ENCODE data around the gene PHF1. TPM values are rescaled to one million over a fixed set of nuclear protein-coding genes. Genes with fewer than 3 reads are reported as not detected.

The PHF1 gene
- total RNA-seq, 1 donor from 2014 or later, result 34.1 TPM

DNA sequence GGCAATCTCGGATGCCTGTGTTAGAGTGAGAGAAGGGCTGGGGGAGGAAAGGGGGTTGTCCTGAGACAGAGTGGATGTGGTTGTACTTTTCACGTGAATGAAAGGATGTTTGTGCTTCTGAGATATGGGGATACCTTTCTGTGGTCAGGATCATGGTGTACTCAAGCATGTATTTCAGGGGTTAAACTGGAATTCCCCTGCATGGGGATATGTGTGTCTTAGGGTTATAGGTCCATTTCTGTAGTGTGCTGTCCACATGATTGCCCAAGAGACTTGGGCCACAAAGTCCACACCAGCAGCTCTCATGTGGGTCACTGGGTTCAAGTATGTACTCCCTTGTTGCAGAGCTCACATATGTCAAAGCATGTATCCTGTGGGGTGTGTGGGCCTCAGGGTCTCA lies 19.5 kb downstream of the PHF1 start:
- intact Hi-C loops (cut with micrococcal nuclease), result no loop called here

DNA sequence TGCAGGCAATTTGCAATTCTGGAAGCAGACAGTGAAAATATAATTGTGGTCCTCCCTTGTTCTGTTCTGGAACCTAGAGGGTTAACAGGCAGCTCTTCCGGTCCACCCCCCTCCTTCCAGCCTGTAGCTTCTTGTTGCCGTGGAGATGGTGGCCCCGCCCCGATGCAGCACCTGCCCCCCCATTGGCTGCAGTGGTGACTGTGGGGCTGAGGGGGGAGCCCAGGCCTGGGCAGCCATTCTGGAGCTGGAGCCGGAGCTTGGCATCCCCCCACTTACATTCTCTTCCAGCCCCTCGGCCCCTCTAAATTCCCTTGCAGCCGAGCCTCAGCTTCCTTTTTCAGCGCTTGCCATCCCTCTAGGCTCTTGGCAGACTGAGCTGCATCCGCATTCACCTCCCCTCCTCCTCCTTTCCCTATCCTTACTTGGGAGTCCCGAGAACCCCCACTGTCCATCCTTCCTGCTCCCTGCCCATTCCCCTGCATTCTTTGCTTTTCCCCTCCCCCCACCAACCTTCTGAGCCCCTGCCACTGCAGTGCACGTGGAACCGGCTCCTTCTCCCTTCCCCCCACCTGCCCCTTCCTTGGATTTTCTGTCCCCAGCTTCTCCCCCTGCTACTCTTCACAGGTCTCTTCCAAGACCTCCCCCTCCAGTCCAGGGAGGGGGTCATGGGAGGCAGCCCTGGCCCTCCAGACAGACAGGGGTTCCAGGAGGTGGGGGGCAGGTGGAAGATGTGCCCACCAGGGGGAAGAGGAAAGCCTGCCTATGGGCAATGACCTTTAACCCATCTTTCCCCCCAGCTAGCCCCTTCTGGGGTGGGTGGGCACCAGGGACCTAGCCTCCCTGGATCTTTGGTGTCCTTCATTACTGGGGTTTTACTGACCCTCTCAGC lies 20.4 kb downstream of the PHF1 start:
- intact Hi-C loops (cut with micrococcal nuclease), result loop anchor here (1.0 kb wide), 2 partner anchors 23 to 40 kb away; partner anchors contain the start of genes KIFC1 and ZBTB9

DNA sequence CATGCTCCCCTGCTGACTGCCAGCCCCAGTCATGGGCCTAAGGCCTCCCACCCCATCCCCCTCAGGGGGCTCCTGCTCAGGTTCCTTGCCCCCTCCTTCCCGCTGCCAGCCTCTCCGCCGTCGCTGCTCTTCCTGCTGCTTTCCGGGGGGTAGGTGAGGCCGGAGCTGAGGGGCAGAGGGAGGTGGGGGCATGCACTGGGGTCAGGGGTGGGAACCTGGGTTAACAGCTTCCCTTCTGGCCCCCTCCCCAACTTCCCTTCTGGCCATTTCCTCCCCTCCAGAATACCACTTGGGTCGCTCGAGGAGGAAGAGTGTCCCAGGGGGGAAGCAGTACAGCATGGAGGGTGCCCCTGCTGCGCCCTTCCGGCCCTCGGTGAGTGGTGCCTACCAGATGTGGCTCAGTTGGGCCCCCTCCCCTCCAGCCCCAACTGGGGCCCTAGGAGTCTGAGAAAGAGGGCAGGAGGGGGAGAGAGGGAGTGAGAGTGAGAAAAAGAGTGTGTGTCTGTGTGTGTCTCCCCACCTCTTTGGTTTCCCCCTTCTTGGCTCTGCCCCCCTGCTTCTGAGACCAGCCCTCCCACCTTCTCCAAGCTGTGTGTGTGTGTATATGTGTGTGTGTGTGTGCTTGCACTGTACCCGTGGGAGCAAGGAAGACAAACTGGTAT lies 21.2 kb downstream of the PHF1 start:
- intact Hi-C loops (cut with micrococcal nuclease), result loop anchor here (1.0 kb wide), 2 partner anchors 22 to 41 kb away; partner anchors contain the start of genes KIFC1 and ZBTB9

DNA sequence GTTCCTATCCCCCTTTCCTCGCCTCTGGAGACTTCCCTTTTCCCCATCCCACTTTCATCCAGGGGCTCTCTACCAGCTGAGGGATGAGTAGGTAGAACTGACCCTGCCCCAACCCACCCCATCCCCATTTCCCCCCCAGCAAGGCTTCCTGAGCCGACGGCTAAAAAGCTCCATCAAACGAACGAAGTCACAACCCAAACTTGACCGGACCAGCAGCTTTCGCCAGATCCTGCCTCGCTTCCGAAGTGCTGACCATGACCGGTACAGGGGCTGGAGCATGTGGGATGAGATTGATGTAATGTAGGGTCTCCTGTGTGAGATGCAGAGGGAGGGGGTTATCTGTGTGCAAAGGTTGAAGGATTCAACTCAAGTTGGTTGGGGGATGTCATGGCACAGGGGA lies 21.7 kb downstream of the PHF1 start:
- intact Hi-C loops (cut with micrococcal nuclease), result no loop called here

DNA sequence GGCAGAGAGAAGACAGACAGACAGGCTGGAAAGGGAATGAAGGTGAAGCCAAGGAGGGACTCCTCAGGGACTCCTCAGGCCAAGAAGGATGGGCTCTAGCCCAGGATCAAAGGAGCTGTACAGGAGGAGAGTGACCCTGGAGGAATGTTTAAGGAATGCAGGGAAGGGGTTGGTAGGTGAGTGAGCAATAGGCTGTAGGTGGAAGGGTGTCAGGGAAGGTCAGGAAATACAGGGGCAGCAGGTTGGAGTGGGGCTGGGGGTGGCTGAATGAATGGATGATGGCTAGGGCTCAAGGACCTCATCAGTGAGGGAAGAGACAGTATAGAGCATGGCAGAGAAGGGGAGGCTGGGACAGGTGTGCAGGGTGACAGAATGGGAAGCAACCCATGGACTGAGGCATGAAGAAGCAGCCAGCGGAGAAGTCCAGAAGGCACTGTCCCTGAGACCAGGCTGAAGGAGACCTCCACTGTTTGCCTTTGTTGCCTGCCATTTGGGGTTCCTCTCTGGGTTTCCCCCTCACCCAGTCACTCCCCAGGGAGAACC lies 22.3 kb downstream of the PHF1 start:
- intact Hi-C loops (cut with micrococcal nuclease), result no loop called here

DNA sequence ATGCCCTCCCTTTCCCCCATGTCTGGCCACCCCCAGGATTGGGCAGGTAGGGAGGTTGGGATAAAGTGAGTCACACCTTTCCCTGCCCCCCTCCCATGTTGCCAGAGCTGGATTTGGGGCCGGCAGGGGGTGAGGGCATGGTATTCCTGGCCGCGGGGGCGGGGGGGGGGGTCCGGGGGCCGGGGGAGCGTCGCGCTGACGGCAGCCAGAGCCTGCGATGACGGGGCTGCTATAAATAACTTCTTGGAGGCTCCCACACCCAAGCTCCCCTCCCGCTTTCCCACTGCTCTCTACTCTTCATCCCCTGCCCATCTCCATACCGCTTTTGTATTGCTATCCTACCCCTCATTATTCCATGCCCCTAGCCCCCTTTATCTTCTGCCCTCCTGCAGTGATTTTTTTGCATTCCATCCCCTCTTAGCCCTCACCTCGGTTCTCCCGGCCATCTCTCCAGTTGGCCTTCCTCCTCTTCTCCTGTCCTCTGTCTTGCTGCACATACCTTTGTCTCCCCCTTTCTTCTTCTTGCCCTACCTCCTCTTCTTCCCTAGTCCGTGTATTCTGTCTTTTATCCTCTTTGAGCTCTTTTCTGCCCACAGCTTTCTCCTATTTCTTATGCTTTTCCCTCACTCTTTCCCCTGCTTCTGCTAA lies 22.9 kb downstream of the PHF1 start:
- intact Hi-C loops (cut with micrococcal nuclease), result no loop called here

DNA sequence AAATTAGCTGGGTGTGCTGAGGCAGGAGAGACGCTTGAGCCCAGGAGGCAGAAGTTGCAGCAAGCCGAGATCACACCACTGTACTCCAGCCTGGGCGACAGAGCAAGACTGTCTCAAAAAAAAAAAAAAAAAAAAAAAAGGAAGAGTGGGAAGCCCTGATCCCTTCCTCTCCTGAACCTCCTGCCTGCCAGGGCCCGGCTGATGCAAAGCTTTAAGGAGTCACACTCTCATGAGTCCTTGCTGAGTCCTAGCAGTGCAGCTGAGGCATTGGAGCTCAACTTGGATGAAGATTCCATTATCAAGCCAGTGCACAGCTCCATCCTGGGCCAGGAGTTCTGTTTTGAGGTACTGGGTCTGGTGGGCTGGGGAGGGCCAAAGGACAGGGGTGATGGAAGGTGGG lies 24.1 kb downstream of the PHF1 start:
- intact Hi-C loops (cut with micrococcal nuclease), result no loop called here

DNA sequence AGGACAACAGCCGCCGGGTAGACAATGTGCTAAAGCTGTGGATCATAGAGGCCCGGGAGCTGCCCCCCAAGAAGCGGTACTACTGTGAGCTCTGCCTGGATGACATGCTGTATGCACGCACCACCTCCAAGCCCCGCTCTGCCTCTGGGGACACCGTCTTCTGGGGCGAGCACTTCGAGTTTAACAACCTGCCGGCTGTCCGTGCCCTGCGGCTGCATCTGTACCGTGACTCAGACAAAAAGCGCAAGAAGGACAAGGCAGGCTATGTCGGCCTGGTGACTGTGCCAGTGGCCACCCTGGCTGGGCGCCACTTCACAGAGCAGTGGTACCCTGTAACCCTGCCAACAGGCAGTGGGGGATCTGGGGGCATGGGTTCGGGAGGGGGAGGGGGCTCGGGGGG lies 26.9 kb downstream of the PHF1 start:
- intact Hi-C loops (cut with micrococcal nuclease), result no loop called here

DNA sequence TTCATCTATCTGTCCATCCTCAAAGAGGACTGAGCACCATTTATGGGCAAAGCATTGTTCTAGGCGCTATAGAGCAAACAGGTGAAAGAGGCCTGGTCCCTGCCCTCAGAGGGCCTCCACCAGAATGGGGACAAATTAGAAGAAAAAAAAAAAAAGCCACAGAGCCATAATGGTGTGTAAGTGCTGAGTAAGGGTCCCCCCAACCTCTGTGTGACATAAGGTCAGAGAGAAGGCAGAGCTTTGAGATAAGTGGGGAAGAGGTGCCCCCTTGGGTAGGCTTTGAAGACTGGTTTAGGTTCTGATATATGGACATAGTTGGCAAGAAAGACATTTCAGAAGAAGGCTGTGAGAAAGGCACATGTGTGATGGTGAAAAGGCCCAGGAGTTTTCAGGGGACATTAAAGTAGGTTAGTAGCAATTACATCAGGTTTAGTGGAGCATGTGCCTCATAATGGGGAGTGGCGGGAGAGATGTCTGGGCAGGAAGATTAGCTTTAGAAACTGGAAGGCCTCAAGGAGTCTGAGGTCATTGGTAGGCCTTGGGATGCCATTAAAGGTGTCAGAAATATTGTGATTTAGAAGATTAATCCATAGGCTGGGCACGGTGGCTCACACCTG lies 28.3 kb downstream of the PHF1 start:
- intact Hi-C loops (cut with micrococcal nuclease), result no loop called here

DNA sequence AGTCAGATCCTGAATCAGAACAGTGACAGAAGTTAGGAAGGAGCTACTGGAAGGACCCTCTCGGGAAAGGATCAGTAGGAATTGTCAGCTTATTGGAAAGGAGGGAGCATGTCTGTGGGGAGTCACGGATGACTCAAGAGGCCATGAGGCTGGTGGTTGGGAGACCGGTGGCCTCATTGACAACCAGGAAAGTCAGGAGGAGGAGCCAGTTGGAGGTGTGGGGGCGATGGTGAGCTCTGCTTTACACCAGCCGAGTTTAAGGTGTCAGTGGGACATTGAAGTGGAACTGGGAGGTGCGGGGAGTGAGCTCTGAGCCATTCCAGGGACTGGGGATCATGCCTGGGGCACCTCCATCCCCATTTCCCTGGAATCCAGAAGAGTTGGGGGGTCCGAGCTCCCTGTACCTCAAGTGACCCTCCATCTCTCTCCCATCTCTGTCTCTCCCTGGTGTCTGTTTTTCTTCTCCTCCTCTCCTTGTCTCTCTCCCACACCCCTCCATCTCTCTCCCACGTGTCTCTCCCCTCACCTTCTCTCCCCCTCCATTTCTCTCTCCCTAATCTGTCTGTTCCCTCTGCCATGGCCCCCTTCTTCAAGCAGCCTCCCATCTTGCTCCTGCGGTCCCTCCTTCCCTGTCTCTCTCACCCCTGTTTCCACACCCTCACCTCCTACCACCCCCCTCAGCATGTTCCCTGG lies 29.3 kb downstream of the PHF1 start:
- intact Hi-C loops (cut with micrococcal nuclease), result no loop called here

DNA sequence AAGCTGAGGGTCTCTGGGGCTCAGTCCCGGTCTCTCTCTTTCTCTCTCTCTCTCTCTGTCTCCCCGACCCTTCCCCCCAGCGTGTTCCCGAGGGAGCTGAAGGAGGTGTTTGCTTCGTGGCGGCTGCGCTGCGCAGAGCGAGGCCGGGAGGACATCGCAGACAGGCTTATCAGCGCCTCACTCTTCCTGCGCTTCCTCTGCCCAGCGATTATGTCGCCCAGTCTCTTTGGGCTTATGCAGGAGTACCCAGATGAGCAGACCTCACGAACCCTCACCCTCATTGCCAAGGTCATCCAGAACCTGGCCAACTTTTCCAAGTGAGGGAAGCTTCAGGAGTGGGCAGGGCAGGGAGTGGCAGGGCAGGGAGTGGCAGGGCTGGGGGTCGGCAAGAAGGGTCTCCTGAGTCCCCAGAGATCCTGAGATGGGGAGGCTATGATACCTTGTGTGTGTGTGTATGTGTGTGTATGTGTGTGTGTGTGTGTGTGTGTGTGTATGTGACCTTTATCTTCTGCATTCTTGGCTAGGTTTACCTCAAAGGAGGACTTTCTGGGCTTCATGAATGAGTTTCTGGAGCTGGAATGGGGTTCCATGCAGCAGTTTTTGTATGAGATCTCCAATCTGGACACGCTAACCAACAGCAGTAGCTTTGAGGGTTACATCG lies 30.0 kb downstream of the PHF1 start:
- intact Hi-C loops (cut with micrococcal nuclease), result no loop called here

DNA sequence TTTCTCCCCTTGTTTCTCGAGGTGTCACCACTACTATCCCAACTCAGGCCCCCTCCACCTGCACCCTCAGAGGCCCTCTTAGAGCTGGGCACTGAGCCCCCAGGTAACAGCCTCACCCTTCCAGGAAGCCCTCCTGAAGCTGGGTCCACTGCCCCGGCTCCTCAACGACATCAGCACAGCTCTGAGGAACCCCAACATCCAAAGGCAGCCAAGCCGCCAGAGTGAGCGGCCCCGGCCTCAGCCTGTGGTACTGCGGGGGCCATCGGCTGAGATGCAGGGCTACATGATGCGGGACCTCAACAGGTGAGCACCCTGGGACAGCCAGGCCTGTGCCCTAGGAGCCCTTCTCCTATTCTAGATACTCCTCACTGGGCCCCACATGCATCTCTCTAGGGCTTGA lies 30.6 kb downstream of the PHF1 start:
- intact Hi-C loops (cut with micrococcal nuclease), result no loop called here

DNA sequence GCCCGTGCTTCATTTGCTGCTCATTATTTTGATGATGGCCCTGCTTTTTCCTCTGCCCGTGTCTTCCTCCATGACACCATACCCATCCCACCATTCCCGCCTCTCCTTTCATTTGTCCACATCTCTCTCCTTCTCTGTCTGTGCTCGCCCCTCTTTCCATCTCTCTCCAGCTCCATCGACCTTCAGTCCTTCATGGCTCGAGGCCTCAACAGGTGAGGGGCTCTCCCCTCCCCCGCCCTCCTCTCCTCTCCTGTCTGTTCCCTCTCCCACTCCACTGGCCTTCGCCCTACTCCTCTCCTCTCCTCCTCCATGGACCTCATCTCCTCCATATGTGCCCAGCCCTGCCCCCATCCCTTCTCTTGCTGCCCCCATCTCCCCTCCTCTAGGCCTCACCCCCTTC lies 31.5 kb downstream of the PHF1 start:
- intact Hi-C loops (cut with micrococcal nuclease), result no loop called here

DNA sequence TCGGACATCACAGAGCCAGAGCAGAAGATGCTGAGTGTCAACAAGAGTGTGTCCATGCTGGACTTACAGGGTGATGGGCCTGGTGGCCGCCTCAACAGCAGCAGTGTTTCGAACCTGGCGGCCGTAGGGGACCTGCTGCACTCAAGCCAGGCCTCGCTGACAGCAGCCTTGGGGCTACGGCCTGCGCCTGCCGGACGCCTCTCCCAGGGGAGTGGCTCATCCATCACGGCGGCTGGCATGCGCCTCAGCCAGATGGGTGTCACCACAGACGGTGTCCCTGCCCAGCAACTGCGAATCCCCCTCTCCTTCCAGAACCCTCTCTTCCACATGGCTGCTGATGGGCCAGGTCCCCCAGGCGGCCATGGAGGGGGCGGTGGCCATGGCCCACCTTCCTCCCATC lies 32.2 kb downstream of the PHF1 start:
- intact Hi-C loops (cut with micrococcal nuclease), result no loop called here

DNA sequence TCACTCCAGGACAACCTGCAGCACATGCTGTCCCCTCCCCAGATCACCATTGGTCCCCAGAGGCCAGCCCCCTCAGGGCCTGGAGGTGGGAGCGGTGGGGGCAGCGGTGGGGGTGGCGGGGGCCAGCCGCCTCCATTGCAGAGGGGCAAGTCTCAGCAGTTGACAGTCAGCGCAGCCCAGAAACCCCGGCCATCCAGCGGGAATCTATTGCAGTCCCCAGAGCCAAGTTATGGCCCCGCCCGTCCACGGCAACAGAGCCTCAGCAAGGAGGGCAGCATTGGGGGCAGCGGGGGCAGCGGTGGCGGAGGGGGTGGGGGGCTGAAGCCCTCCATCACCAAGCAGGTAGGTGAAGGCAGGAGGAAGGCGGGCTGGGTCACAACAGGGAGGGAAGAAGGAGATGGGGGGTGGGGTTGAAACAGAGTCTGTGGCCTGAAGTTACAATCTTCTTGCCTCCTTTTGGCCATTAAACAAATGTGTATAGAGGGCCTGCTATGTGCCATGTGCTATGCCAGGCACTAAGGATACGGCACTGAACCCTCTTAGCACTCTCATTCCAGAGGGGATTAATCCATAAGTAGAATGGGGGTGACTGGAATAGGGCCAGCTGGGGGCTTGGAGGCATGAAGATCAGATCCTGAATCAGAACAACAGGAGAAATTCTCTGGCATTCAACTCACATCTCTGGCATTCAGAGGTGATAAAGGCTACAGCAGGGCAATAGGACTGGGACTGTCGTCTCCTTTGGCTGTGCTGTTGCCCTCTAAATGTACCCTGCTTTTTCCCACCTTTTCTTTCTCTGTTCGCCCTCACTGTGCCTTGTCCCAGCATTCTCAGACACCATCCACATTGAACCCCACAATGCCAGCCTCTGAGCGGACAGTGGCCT lies 33.0 kb downstream of the PHF1 start:
- intact Hi-C loops (cut with micrococcal nuclease), result no loop called here

DNA sequence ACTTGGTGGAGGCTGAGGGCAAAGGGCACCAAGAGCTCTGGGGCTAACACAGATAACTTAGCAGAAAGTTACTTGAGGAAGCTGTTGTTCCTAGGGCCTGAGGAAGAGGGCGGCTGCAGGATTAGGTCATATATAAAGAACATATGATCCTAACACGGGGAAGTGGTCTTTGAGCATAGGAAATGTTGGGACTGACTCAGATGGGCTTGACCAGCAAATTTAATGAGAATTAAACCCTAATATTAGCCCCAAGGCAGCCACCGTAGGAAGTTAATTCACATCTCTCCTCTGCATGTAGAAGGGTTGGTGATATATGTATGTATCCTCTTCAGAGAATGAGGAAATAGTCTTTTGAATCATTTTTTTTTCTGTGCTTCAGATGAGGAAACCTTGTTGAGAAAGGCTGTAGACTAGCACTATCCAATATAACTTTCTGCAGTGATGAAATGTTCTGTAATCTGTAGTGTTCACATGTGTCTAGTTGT lies 34.3 kb downstream of the PHF1 start:
- intact Hi-C loops (cut with micrococcal nuclease), result no loop called here

DNA sequence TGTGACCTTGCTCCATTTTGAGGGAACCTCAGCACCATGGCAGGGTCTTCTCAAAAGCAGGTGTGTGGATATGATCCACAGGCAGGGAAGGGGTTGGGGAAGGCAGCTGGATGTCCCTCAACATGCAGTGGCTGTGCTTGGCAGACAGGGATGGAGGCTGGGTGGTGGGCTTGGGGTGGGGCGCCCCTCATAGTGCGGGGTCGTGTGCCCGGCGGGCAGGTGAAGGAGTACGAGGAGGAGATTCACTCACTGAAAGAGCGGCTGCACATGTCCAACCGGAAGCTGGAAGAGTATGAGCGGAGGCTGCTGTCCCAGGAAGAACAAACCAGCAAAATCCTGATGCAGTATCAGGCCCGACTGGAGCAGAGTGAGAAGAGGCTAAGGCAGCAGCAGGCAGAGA lies 35.5 kb downstream of the PHF1 start:
- intact Hi-C loops (cut with micrococcal nuclease), result no loop called here

DNA sequence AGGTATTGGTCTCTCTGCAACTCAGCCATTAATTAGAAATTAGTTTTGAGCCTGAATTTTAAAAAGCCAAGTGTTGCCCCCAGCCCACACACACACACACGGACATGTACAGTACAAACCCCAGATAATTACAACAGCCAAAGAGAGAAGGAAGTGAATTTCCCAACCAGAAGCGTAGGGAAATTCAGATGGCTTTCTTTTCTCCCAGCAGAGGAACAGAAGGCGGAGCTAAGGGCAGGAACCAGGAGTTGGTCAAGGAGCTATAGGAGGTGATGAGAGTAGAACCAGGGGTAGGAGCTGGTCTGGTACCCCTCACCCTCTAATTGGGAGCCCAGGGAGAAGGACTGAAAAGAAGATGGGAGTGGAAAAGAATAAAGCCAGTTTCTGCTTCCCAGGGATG lies 39.6 kb downstream of the PHF1 start:
- intact Hi-C loops (cut with micrococcal nuclease), result loop anchor here (10.0 kb wide), 1 partner anchor 94 kb away; no protein-coding TSS in a partner anchor

DNA sequence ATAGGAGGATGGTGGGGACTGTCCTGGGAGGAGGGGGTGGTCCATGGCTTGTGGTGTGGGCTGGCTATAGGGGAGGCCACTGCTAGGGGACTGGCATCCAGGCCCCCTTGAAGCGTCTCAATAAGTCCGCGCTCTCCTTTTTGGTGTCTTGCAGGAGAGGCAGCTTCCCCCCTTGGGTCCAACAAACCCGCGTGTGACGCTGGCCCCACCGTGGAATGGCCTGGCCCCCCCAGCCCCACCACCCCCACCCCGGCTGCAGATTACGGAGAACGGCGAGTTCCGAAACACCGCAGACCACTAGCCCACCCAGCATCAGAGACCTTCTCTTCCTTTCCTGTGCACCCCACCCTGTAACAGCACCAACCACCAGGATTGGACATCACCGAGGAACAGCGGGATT lies 40.8 kb downstream of the PHF1 start:
- intact Hi-C loops (cut with micrococcal nuclease), result loop anchor here (10.0 kb wide), 1 partner anchor 93 kb away; no protein-coding TSS in a partner anchor
